Activated B cell treated with CpG ODN at 0.5 μM for 24 hours (primary cell): Measurements from ENCODE around the gene DBNL. TPM values are rescaled to one million over a fixed set of nuclear protein-coding genes. Genes with fewer than 3 reads are reported as not detected.

Experiments
- ATAC-seq: fragments of 200-7000 bp; cut with Tn5 transposase; one replicate; pipeline ENCODE4 v1.10.0; 2021; ENCODE audit warnings: low read depth, mild to moderate bottlenecking, moderate library complexity
- CTCF ChIA-PET: fragments of 350-600 bp; sonication (Branson Sonifier 250); formaldehyde crosslinking; loops from one replicate; lab custom pipeline; 2021; ENCODE audit warnings: antibody characterized with exemption; lab: Charles Lee
- POLR2A ChIA-PET: fragments of 350-600 bp; sonication (Branson Sonifier 250); formaldehyde crosslinking; loops from one replicate; lab custom pipeline; 2021; ENCODE audit warnings: antibody characterized with exemption; lab: Charles Lee
- DNase-seq: peaks from one replicate; pipeline ENCODE4 v3.0.0; 2022
- H3K27ac Mint-ChIP-seq: one replicate; pipeline ENCODE4 v1.8.0; 2020; ENCODE audit warnings: mixed read lengths
- H3K27me3 Mint-ChIP-seq: one replicate; pipeline ENCODE4 v1.8.0; 2021; ENCODE audit warnings: mixed read lengths
- H3K36me3 Mint-ChIP-seq: one replicate; pipeline ENCODE4 v1.8.0; 2021; ENCODE audit warnings: low read depth, mixed read lengths
- H3K4me1 Mint-ChIP-seq: one replicate; pipeline ENCODE4 v1.8.0; 2021; ENCODE audit warnings: mixed read lengths
- H3K4me3 Mint-ChIP-seq: one replicate; pipeline ENCODE4 v1.8.0; 2020; ENCODE audit warnings: mild to moderate bottlenecking, mixed read lengths
- H3K9me3 Mint-ChIP-seq: one replicate; pipeline ENCODE4 v1.8.0; 2020; ENCODE audit warnings: mixed read lengths
- CTCF ChIP-seq: fragments of 200-600 bp; IDR thresholded peaks from one replicate; pipeline ENCODE4 v1.8.0; 2022; ENCODE audit warnings: antibody characterized with exemption, mild to moderate bottlenecking
- intact Hi-C: fragments of 100-400 bp; cut with micrococcal nuclease; formaldehyde crosslinking; loops from one replicate; pipeline ENCODE4 v1.15.1; 2024
- total RNA-seq: library from RNA; stranded (reverse); gene quantifications from 2 replicates; pipeline ENCODE4 v1.2.3, GENCODE V29; 2022

The DBNL gene
- total RNA-seq, 1 donor from 2014 or later, result 210 TPM

GRCh38 chr7:44048031-44048795, 3.7 kb downstream of the DBNL start:
- intact Hi-C loops, result loop anchor here (10.0 kb wide), 1 partner anchor 527 kb away; the partner anchor contains the start of gene DDX56
- POLR2A ChIA-PET, result interaction anchor here (0.5 to 7.5 kb wide), 5 partner anchors 10 to 952 kb away, joined by 3 to 55 read pairs (median 6); partner anchors contain the start of gene PGAM2
- peak overlapping the region; percentile 17 for H3K4me3 Mint-ChIP-seq

GRCh38 chr7:44050121-44050914, 5.8 kb downstream of the DBNL start:
- no peaks in the 10 kb centered on the region for H3K27me3 Mint-ChIP-seq
- H3K4me3 Mint-ChIP-seq, result no peak overlapping the region
- DNase-seq (no peak), ATAC-seq (no peak)
- ChIA-PET POLR2A (interaction anchor here (0.5 to 7.5 kb wide), 2 partner anchors 16 to 31 kb away, joined by 4 to 55 read pairs; partner anchors contain the start of gene PGAM2), CTCF (no interaction called here)
- peaks cover 81% of the 10 kb centered on the region for H3K36me3 Mint-ChIP-seq
- no peak overlapping the region for H3K27ac Mint-ChIP-seq
- no peak for TF ChIP-seq CTCF
- H3K9me3 Mint-ChIP-seq, result no peaks in the 10 kb centered on the region
- H3K4me1 Mint-ChIP-seq, result peaks cover 84% of the 10 kb centered on the region
- intact Hi-C loops, result no loop called here

More at GRCh38 chr7:44048031-44048795, 3.7 kb downstream of the DBNL start:
- CTCF ChIA-PET, result interaction anchor here (1.0 to 1.1 kb wide), 2 partner anchors 24 to 30 kb away, joined by 3 read pairs; no protein-coding TSS in a partner anchor
- TF ChIP-seq CTCF, result no peak
- Mint-ChIP-seq H3K27me3 (no peaks in the 10 kb centered on the region), H3K36me3 (peaks cover 67% of the 10 kb centered on the region), H3K4me1 (peaks cover 90% of the 10 kb centered on the region), H3K9me3 (no peaks in the 10 kb centered on the region), H3K27ac (peak overlapping the region; percentile 95)
- ATAC-seq, result no peak
- DNase-seq, result no peak

- no peak for ATAC-seq
Measured at GRCh38 chr7:44050915-44051560, 6.5 kb downstream of the DBNL start.

GRCh38 chr7:44051611-44052220, 7.2 kb downstream of the DBNL start:
- CTCF ChIA-PET, result no interaction called here
- intact Hi-C loops, result no loop called here
- H3K4me3 Mint-ChIP-seq, result no peak overlapping the region

More at GRCh38 chr7:44050915-44051560, 6.5 kb downstream of the DBNL start:
- POLR2A ChIA-PET, result no interaction called here
- peaks cover 82% of the 10 kb centered on the region for H3K36me3 Mint-ChIP-seq
- no peak overlapping the region for H3K27ac Mint-ChIP-seq
- CTCF ChIA-PET, result no interaction called here
- H3K9me3 Mint-ChIP-seq, result no peaks in the 10 kb centered on the region
- intact Hi-C loops, result no loop called here
- no peak for TF ChIP-seq CTCF
- H3K4me3 Mint-ChIP-seq, result no peak overlapping the region
- DNase-seq, result no peak
- peaks cover 84% of the 10 kb centered on the region for H3K4me1 Mint-ChIP-seq
- H3K27me3 Mint-ChIP-seq, result no peaks in the 10 kb centered on the region

More at GRCh38 chr7:44051611-44052220, 7.2 kb downstream of the DBNL start:
- TF ChIP-seq CTCF, result no peak
- peaks cover 83% of the 10 kb centered on the region for H3K4me1 Mint-ChIP-seq
- no peaks in the 10 kb centered on the region for H3K9me3 Mint-ChIP-seq
- no peak overlapping the region for H3K27ac Mint-ChIP-seq
- DNase-seq, result no peak
- POLR2A ChIA-PET, result no interaction called here
- H3K36me3 Mint-ChIP-seq, result peaks cover 82% of the 10 kb centered on the region
- ATAC-seq, result no peak
- H3K27me3 Mint-ChIP-seq, result no peaks in the 10 kb centered on the region
